Activated naive CD4-positive, alpha-beta T cell treated with anti-CD3 and anti-CD28 coated beads, Interleukin-2, amount 10 ng/mL, durations not matched to agents 7 days and 5 days (primary cell): ENCODE data around the gene ZNF79.

ENCODE experiments used
- CTCF ChIA-PET: fragments of 350-600 bp; sonication (Branson Sonifier 250); formaldehyde crosslinking; loops from one replicate; lab custom pipeline; 2021; ENCODE audit warnings: antibody characterized with exemption; lab: Charles Lee
- DNase-seq: peaks from one replicate; pipeline ENCODE4 v3.0.0-alpha.2; 2020
- H3K27ac Mint-ChIP-seq: one replicate; pipeline ENCODE4 v1.8.0; 2021; ENCODE audit warnings: mild to moderate bottlenecking, moderate library complexity, mixed read lengths
- H3K27me3 Mint-ChIP-seq: one replicate; pipeline ENCODE4 v1.8.0; 2021; ENCODE audit warnings: mild to moderate bottlenecking, mixed read lengths
- H3K36me3 Mint-ChIP-seq: one replicate; pipeline ENCODE4 v1.8.0; 2021; ENCODE audit warnings: mixed read lengths
- H3K4me1 Mint-ChIP-seq: one replicate; pipeline ENCODE4 v1.8.0; 2021; ENCODE audit warnings: mixed read lengths
- H3K4me3 Mint-ChIP-seq: one replicate; pipeline ENCODE4 v1.8.0; 2021; ENCODE audit warnings: mild to moderate bottlenecking, moderate library complexity, mixed read lengths
- H3K9me3 Mint-ChIP-seq: one replicate; pipeline ENCODE4 v1.8.0; 2021; ENCODE audit warnings: mixed read lengths

Gene ZNF79

GRCh38 chr9:127405344-127406125, 18.6 kb upstream of the ZNF79 start:
- H3K9me3 Mint-ChIP-seq = no peaks in the 10 kb centered on the region
- H3K4me1 Mint-ChIP-seq = no peaks in the 10 kb centered on the region
- no peak for DNase-seq
- no peaks in the 10 kb centered on the region for H3K36me3 Mint-ChIP-seq
- H3K27me3 Mint-ChIP-seq = peaks cover 73% of the 10 kb centered on the region
- CTCF ChIA-PET = interaction anchor here (2.5 kb wide), 1 partner anchor 7 kb away, joined by 7 read pairs; no protein-coding TSS in a partner anchor
- H3K27ac Mint-ChIP-seq = no peak overlapping the region
- H3K4me3 Mint-ChIP-seq = no peak overlapping the region

GRCh38 chr9:127406799-127407491, 17.2 kb upstream of the ZNF79 start:
- no peak overlapping the region for H3K4me3 Mint-ChIP-seq
- no peak overlapping the region for H3K27ac Mint-ChIP-seq
- no peaks in the 10 kb centered on the region for H3K9me3 Mint-ChIP-seq
- no peaks in the 10 kb centered on the region for H3K4me1 Mint-ChIP-seq
- no peaks in the 10 kb centered on the region for H3K36me3 Mint-ChIP-seq
- H3K27me3 Mint-ChIP-seq = peaks cover 71% of the 10 kb centered on the region
- no peak for DNase-seq
- CTCF ChIA-PET = interaction anchor here (2.5 kb wide), 1 partner anchor 8 kb away, joined by 7 read pairs; no protein-coding TSS in a partner anchor

GRCh38 chr9:127407492-127407843, 16.7 kb upstream of the ZNF79 start:
- no peaks in the 10 kb centered on the region for H3K4me1 Mint-ChIP-seq
- CTCF ChIA-PET = interaction anchor here (2.5 kb wide), 1 partner anchor 9 kb away, joined by 7 read pairs; no protein-coding TSS in a partner anchor

GRCh38 chr9:127411122-127411521, 13.1 kb upstream of the ZNF79 start:
- H3K36me3 Mint-ChIP-seq = no peaks in the 10 kb centered on the region
- no peak overlapping the region for H3K4me3 Mint-ChIP-seq
- peaks cover 68% of the 10 kb centered on the region for H3K27me3 Mint-ChIP-seq
- DNase-seq = no peak
- no peaks in the 10 kb centered on the region for H3K4me1 Mint-ChIP-seq
- no peaks in the 10 kb centered on the region for H3K9me3 Mint-ChIP-seq
- CTCF ChIA-PET = no interaction called here
- no peak overlapping the region for H3K27ac Mint-ChIP-seq

More at GRCh38 chr9:127407492-127407843, 16.7 kb upstream of the ZNF79 start:
- no peak for DNase-seq
- H3K4me3 Mint-ChIP-seq = no peak overlapping the region
- no peaks in the 10 kb centered on the region for H3K9me3 Mint-ChIP-seq
- H3K36me3 Mint-ChIP-seq = no peaks in the 10 kb centered on the region
- peaks cover 71% of the 10 kb centered on the region for H3K27me3 Mint-ChIP-seq
- H3K27ac Mint-ChIP-seq = no peak overlapping the region

GRCh38 chr9:127415141-127415540, 9.0 kb upstream of the ZNF79 start:
- Mint-ChIP-seq H3K4me1 (peaks cover 10% of the 10 kb centered on the region), H3K4me3 (no peak overlapping the region), H3K27ac (no peak overlapping the region), H3K36me3 (no peaks in the 10 kb centered on the region), H3K9me3 (no peaks in the 10 kb centered on the region), H3K27me3 (peaks cover 62% of the 10 kb centered on the region)
- CTCF ChIA-PET = interaction anchor here (1.2 kb wide), 1 partner anchor 200 kb away, joined by 4 read pairs; no protein-coding TSS in a partner anchor
- DNase-seq = no peak

- peaks cover 57% of the 10 kb centered on the region for H3K27me3 Mint-ChIP-seq
- H3K9me3 Mint-ChIP-seq = no peaks in the 10 kb centered on the region
- no peak overlapping the region for H3K4me3 Mint-ChIP-seq
- H3K36me3 Mint-ChIP-seq = no peaks in the 10 kb centered on the region
- H3K4me1 Mint-ChIP-seq = peaks cover 10% of the 10 kb centered on the region
- DNase-seq = no peak
- CTCF ChIA-PET = interaction anchor here (1.2 kb wide), 1 partner anchor 201 kb away, joined by 4 read pairs; no protein-coding TSS in a partner anchor
- H3K27ac Mint-ChIP-seq = no peak overlapping the region
These were observed 8.5 kb upstream of the ZNF79 start for GRCh38 chr9:127415657-127416056.

GRCh38 chr9:127417131-127418036, 6.8 kb upstream of the ZNF79 start:
- Mint-ChIP-seq H3K4me1 (peaks cover 10% of the 10 kb centered on the region), H3K36me3 (no peaks in the 10 kb centered on the region), H3K4me3 (peak overlapping the region; percentile 26), H3K27ac (no peak overlapping the region), H3K27me3 (peaks cover 42% of the 10 kb centered on the region), H3K9me3 (no peaks in the 10 kb centered on the region)
- DNase-seq = no peak
- CTCF ChIA-PET = interaction anchor here (0.9 to 1.7 kb wide), 4 partner anchors 18 to 108 kb away, joined by 3 to 4 read pairs (median 3); no protein-coding TSS in a partner anchor

GRCh38 chr9:127418037-127418471, 6.1 kb upstream of the ZNF79 start:
- no peaks in the 10 kb centered on the region for H3K9me3 Mint-ChIP-seq
- no peak overlapping the region for H3K27ac Mint-ChIP-seq
- no peak overlapping the region for H3K4me3 Mint-ChIP-seq
- peak; percentile 70 for DNase-seq
- H3K36me3 Mint-ChIP-seq = no peaks in the 10 kb centered on the region
- peaks cover 37% of the 10 kb centered on the region for H3K27me3 Mint-ChIP-seq
- CTCF ChIA-PET = interaction anchor here (0.8 to 1.7 kb wide), 4 partner anchors 25 to 203 kb away, joined by 3 to 4 read pairs (median 3); no protein-coding TSS in a partner anchor
- peaks cover 14% of the 10 kb centered on the region for H3K4me1 Mint-ChIP-seq

- Mint-ChIP-seq H3K4me3 (no peak overlapping the region), H3K4me1 (peaks cover 25% of the 10 kb centered on the region)
These were observed 4.8 kb upstream of the ZNF79 start for GRCh38 chr9:127419348-127419747.

GRCh38 chr9:127421057-127421456, 3.1 kb upstream of the ZNF79 start:
- Mint-ChIP-seq H3K27ac (no peak overlapping the region), H3K4me1 (peaks cover 42% of the 10 kb centered on the region), H3K36me3 (peaks cover 1% of the 10 kb centered on the region), H3K9me3 (no peaks in the 10 kb centered on the region), H3K4me3 (no peak overlapping the region), H3K27me3 (peaks cover 22% of the 10 kb centered on the region)
- CTCF ChIA-PET = no interaction called here
- no peak for DNase-seq

More at GRCh38 chr9:127419348-127419747, 4.8 kb upstream of the ZNF79 start:
- Mint-ChIP-seq H3K27ac (no peak overlapping the region), H3K36me3 (peaks cover 1% of the 10 kb centered on the region), H3K9me3 (no peaks in the 10 kb centered on the region), H3K27me3 (peaks cover 29% of the 10 kb centered on the region)
- DNase-seq = no peak
- CTCF ChIA-PET = interaction anchor here (1.0 kb wide), 1 partner anchor 205 kb away, joined by 3 read pairs; no protein-coding TSS in a partner anchor

- H3K27ac Mint-ChIP-seq = no peak overlapping the region
These were observed 1.9 kb upstream of the ZNF79 start for GRCh38 chr9:127422133-127422782.

GRCh38 chr9:127422787-127423186, 1.4 kb upstream of the ZNF79 start:
- H3K9me3 Mint-ChIP-seq = no peaks in the 10 kb centered on the region
- peak overlapping the region; percentile 98 for H3K4me3 Mint-ChIP-seq
- H3K36me3 Mint-ChIP-seq = peaks cover 6% of the 10 kb centered on the region
- H3K27me3 Mint-ChIP-seq = peaks cover 4% of the 10 kb centered on the region
- no peak overlapping the region for H3K27ac Mint-ChIP-seq
- no peak for DNase-seq
- CTCF ChIA-PET = no interaction called here
- H3K4me1 Mint-ChIP-seq = peaks cover 55% of the 10 kb centered on the region

More at GRCh38 chr9:127422133-127422782, 1.9 kb upstream of the ZNF79 start:
- no peaks in the 10 kb centered on the region for H3K9me3 Mint-ChIP-seq
- peaks cover 10% of the 10 kb centered on the region for H3K27me3 Mint-ChIP-seq
- CTCF ChIA-PET = no interaction called here
- DNase-seq = no peak
- no peak overlapping the region for H3K4me3 Mint-ChIP-seq
- H3K36me3 Mint-ChIP-seq = peaks cover 6% of the 10 kb centered on the region
- H3K4me1 Mint-ChIP-seq = peaks cover 52% of the 10 kb centered on the region

GRCh38 chr9:127423476-127423933, 677 bp upstream of the ZNF79 start:
- Mint-ChIP-seq H3K4me1 (peaks cover 57% of the 10 kb centered on the region), H3K36me3 (peaks cover 10% of the 10 kb centered on the region), H3K27me3 (no peaks in the 10 kb centered on the region), H3K9me3 (no peaks in the 10 kb centered on the region), H3K4me3 (peak overlapping the region; percentile 98), H3K27ac (peak overlapping the region; percentile 87)
- CTCF ChIA-PET = interaction anchor here (0.9 kb wide), 1 partner anchor 28 kb away, joined by 3 read pairs; the partner anchor contains the start of genes LRSAM1 and RPL12
- no peak for DNase-seq
